GM18517 (cell line): ENCODE results near the gene DBNL.
"Not testable (repeated sequence)": the region's sequence is repeated elsewhere in the genome, so short reads cannot be mapped to it uniquely, and the experiment has no call there.

Experiments
- ATAC-seq: cut with Tn5 transposase; IDR thresholded peaks from one replicate; pipeline ENCODE4 v1.9.1; 2021; ENCODE audit warnings: mild to moderate bottlenecking, moderate library complexity; ENCODE audit not compliant: unreplicated experiment

DBNL gene

GRCh38 chr7:44044315-44045225 lies at the start of gene DBNL:
DBNL (plus strand) TSS chr7:44044702; CDS start chr7:44044738, 36 bp downstream.
- ATAC-seq, result peak; percentile 58

- not testable (repeated sequence) for ATAC-seq
These were observed 47.0 kb upstream of the DBNL start, which contains the start of gene SPDYE1 for GRCh38 chr7:43997532-43997931. SPDYE1 (plus strand) TSS chr7:43997897; CDS start chr7:43999950, 2,053 bp downstream.

GRCh38 chr7:44012081-44012480 lies 32.4 kb upstream of the DBNL start:
- ATAC-seq, result not testable (repeated sequence)

- not testable (repeated sequence) for ATAC-seq
These were observed 29.4 kb upstream of the DBNL start for GRCh38 chr7:44015090-44015489.

- ATAC-seq, result peak; percentile 94
These were observed 25.4 kb upstream of the DBNL start for GRCh38 chr7:44018857-44019807.

- not testable (repeated sequence) for ATAC-seq
These were observed 24.7 kb upstream of the DBNL start for GRCh38 chr7:44019825-44020224.

GRCh38 chr7:44022069-44022468 lies 22.4 kb upstream of the DBNL start:
- not testable (repeated sequence) for ATAC-seq

GRCh38 chr7:44022796-44023467 lies 21.6 kb upstream of the DBNL start:
- ATAC-seq, result not testable (repeated sequence)

- ATAC-seq, result not testable (repeated sequence)
These were observed 15.1 kb upstream of the DBNL start for GRCh38 chr7:44029433-44029832.

GRCh38 chr7:44030029-44030428 lies 14.5 kb upstream of the DBNL start:
- ATAC-seq, result not testable (repeated sequence)

GRCh38 chr7:44031319-44031718 lies 13.2 kb upstream of the DBNL start:
- ATAC-seq, result not testable (repeated sequence)

GRCh38 chr7:44032031-44032430 lies 12.5 kb upstream of the DBNL start:
- ATAC-seq, result not testable (repeated sequence)

- ATAC-seq, result not testable (repeated sequence)
These were observed 10.3 kb upstream of the DBNL start for GRCh38 chr7:44033971-44034844.

- ATAC-seq, result not testable (repeated sequence)
These were observed 8.1 kb upstream of the DBNL start for GRCh38 chr7:44036364-44036763.

GRCh38 chr7:44037951-44038350 lies 6.6 kb upstream of the DBNL start:
- ATAC-seq, result not testable (repeated sequence)

- not testable (repeated sequence) for ATAC-seq
These were observed 5.9 kb upstream of the DBNL start for GRCh38 chr7:44038553-44038952.

GRCh38 chr7:44038961-44039558 lies 5.4 kb upstream of the DBNL start:
- peak; percentile 55 for ATAC-seq

GRCh38 chr7:44039800-44040492 lies 4.6 kb upstream of the DBNL start:
- ATAC-seq, result not testable (repeated sequence)
